Uterus (tissue), 4 donors: ENCODE data around the gene GPR55. TPM values are rescaled to one million over a fixed set of nuclear protein-coding genes. Genes with fewer than 3 reads are reported as not detected.

Source experiments
- DNase-seq, 2 donors: peaks; one replicate each; pipeline ENCODE4 v3.0.0-alpha.2; 2019 to 2020
- H3K27ac ChIP-seq, 2 donors: fragments of 200-600 bp; sonication (generic); 1 replicate in 1 of 2; 2 replicates in 1 of 2; pipeline ENCODE4 v1.5.1; 2016 to 2018
- H3K27me3 ChIP-seq, 2 donors: fragments of 200-600 bp; sonication (generic); one replicate each; pipeline ENCODE4 v1.5.1; 2018 to 2019; ENCODE audit warnings: control low read depth in 1 of 2
- H3K36me3 ChIP-seq, 2 donors: fragments of 200-600 bp; sonication (generic); one replicate each; pipeline ENCODE4 v1.5.1; 2019; ENCODE audit warnings: control low read depth in 1 of 2
- H3K4me1 ChIP-seq, 2 donors: fragments of 200-600 bp; sonication (generic); one replicate each; pipeline ENCODE4 v1.5.1; 2018 to 2019; ENCODE audit warnings: control low read depth in 1 of 2
- H3K4me3 ChIP-seq, 2 donors: fragments of 200-600 bp; sonication (generic); 1 replicate in 1 of 2; 2 replicates in 1 of 2; pipeline ENCODE4 v1.5.1; 2018 to 2019; ENCODE audit warnings: mild to moderate bottlenecking in 1 of 2
- H3K9me3 ChIP-seq, 2 donors: fragments of 200-600 bp; sonication (generic); one replicate each; pipeline ENCODE4 v1.5.1; 2019; ENCODE audit warnings: control low read depth in 1 of 2
- CTCF ChIP-seq, 4 experiments: fragments of 200-600 bp in 2 of 4; fragments of 450-650 bp in 2 of 4; sonication (generic) in 2 of 4; IDR thresholded peaks; one replicate each; pipeline ENCODE4 v1.5.1; 2016 to 2019; ENCODE audit warnings: antibody characterized with exemption in 4 of 4, mild to moderate bottlenecking in 2 of 4, moderate library complexity in 1 of 4
- POLR2A ChIP-seq, 2 donors: fragments of 450-650 bp; IDR thresholded peaks; one replicate each; pipeline ENCODE4 v1.6.1; 2016; ENCODE audit warnings: antibody characterized with exemption in 2 of 2, mild to moderate bottlenecking in 1 of 2, moderate library complexity in 1 of 2
- intact Hi-C: fragments of 100-400 bp; cut with DNase I; formaldehyde crosslinking; loops from one replicate; pipeline ENCODE4 v1.15.1; 2023; ENCODE audit warnings: low total_unique reads
- total RNA-seq, 4 donors: library from RNA; depleted of rRNA in 3 of 4; stranded (reverse); fragments of >200 nt in 3 of 4; gene quantifications; one replicate each; pipeline versions ENCODE4 v1.1.0 to v1.2.4, GENCODE V29; 2014 to 2023
- donor health status: DM: yes; HTN: yes; CAD: no.

The GPR55 gene
- total RNA-seq, 4 donors from 2014 or later, result not detected

GRCh38 chr2:230954746-230955145 is 29.7 kb upstream of the GPR55 start:
- intact Hi-C loops, result no loop called here
- Histone ChIP-seq H3K27ac (no peak overlapping the region), H3K27me3 (no peaks in the 10 kb centered on the region), H3K4me3 (no peak overlapping the region), H3K9me3 (no peaks in the 10 kb centered on the region), H3K4me1 (no peaks in the 10 kb centered on the region), H3K36me3 (no peaks in the 10 kb centered on the region)
- no peak for DNase-seq
- TF ChIP-seq CTCF (IDR thresholded peaks at IDR 0.05) (no peak), POLR2A (IDR thresholded peaks at IDR 0.05) (no peak)

- Histone ChIP-seq H3K36me3 (no peaks in the 10 kb centered on the region), H3K9me3 (no peaks in the 10 kb centered on the region), H3K27ac (no peak overlapping the region), H3K4me3 (no peak overlapping the region), H3K4me1 (no peaks in the 10 kb centered on the region), H3K27me3 (no peaks in the 10 kb centered on the region)
- intact Hi-C loops, result no loop called here
- DNase-seq, result no peak
- TF ChIP-seq CTCF (IDR thresholded peaks at IDR 0.05) (no peak), POLR2A (IDR thresholded peaks at IDR 0.05) (no peak)
These were observed 28.8 kb upstream of the GPR55 start for GRCh38 chr2:230953845-230954244.

GRCh38 chr2:230952226-230952956 is 27.3 kb upstream of the GPR55 start:
- no peak for DNase-seq
- TF ChIP-seq POLR2A (IDR thresholded peaks at IDR 0.05), result no peak
- TF ChIP-seq CTCF (IDR thresholded peaks at IDR 0.05), result no peak
- intact Hi-C loops, result no loop called here
- Histone ChIP-seq H3K36me3 (no peaks in the 10 kb centered on the region), H3K4me3 (no peak overlapping the region), H3K9me3 (no peaks in the 10 kb centered on the region), H3K4me1 (no peaks in the 10 kb centered on the region), H3K27ac (no peak overlapping the region), H3K27me3 (no peaks in the 10 kb centered on the region)

- Histone ChIP-seq H3K4me1 (no peaks in the 10 kb centered on the region), H3K9me3 (no peaks in the 10 kb centered on the region), H3K27me3 (no peaks in the 10 kb centered on the region), H3K27ac (no peak overlapping the region), H3K36me3 (no peaks in the 10 kb centered on the region), H3K4me3 (no peak overlapping the region)
- TF ChIP-seq POLR2A (IDR thresholded peaks at IDR 0.05) (no peak), CTCF (IDR thresholded peaks at IDR 0.05) (no peak)
- intact Hi-C loops, result no loop called here
- DNase-seq, result no peak
These were observed 26.4 kb upstream of the GPR55 start for GRCh38 chr2:230951396-230951795.

- no peak overlapping the region for H3K27ac ChIP-seq
- no peak for TF ChIP-seq CTCF (IDR thresholded peaks at IDR 0.05)
- no peak for TF ChIP-seq POLR2A (IDR thresholded peaks at IDR 0.05)
- intact Hi-C loops, result no loop called here
- H3K9me3 ChIP-seq, result no peaks in the 10 kb centered on the region
- H3K36me3 ChIP-seq, result no peaks in the 10 kb centered on the region
- DNase-seq, result no peak
- H3K4me3 ChIP-seq, result no peak overlapping the region
- no peaks in the 10 kb centered on the region for H3K27me3 ChIP-seq
- no peaks in the 10 kb centered on the region for H3K4me1 ChIP-seq
These were observed 25.9 kb upstream of the GPR55 start for GRCh38 chr2:230950874-230951339.
